Measurements from ENCODE around the gene KCNT2.

DNA sequence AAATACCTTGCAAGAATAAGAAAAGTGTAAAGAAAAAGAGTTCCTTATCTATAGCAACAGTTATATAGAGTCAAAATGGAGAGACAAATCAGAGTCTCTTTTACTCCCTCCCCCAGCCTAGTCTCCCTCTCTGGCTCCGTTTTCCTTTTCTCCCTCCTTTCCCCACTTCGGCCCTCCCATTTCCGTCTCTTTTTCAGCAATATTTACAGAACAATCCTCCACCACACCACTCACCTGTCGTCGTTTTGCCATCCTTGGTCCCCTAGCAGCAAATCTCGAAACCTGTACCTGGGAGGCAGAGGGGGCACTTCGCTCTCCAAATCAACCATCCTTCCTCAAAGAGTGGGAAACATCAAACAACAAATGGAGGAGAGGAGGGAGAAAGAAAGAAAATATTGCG lies 259 bp downstream of the KCNT2 start:
- TF ChIP-seq, protein P1, sequence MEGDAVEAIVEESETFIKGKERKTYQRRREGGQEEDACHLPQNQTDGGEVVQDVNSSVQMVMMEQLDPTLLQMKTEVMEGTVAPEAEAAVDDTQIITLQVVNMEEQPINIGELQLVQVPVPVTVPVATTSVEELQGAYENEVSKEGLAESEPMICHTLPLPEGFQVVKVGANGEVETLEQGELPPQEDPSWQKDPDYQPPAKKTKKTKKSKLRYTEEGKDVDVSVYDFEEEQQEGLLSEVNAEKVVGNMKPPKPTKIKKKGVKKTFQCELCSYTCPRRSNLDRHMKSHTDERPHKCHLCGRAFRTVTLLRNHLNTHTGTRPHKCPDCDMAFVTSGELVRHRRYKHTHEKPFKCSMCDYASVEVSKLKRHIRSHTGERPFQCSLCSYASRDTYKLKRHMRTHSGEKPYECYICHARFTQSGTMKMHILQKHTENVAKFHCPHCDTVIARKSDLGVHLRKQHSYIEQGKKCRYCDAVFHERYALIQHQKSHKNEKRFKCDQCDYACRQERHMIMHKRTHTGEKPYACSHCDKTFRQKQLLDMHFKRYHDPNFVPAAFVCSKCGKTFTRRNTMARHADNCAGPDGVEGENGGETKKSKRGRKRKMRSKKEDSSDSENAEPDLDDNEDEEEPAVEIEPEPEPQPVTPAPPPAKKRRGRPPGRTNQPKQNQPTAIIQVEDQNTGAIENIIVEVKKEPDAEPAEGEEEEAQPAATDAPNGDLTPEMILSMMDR (IDR thresholded peaks at IDR 0.05), result no peak
- no peak for TF ChIP-seq POLR2A (IDR thresholded peaks at IDR 0.05)

Measured in thyroid gland (tissue), 4 donors.